GM23248 (cell line): ENCODE data around the gene UIMC1.

Experiments used
- EZH2 ChIP-seq: fragments of 200-600 bp; sonication (generic); IDR thresholded peaks from 2 replicates; pipeline ENCODE4 v1.6.1; 2018; ENCODE audit warnings: antibody characterized with exemption, mild to moderate bottlenecking; ENCODE audit not compliant: insufficient read depth, poor library complexity, severe bottlenecking
- EZH2phosphoT487 ChIP-seq: fragments of 200-600 bp; sonication (generic); IDR thresholded peaks from 2 replicates; pipeline ENCODE4 v1.6.1; 2018; ENCODE audit warnings: antibody characterized with exemption, moderate library complexity, mild to moderate bottlenecking, low read depth; ENCODE audit not compliant: insufficient read depth

GRCh38 chr5:176869501-176870109, 137.0 kb downstream of the UIMC1 start:
- TF ChIP-seq EZH2: no peak
- no peak for TF ChIP-seq EZH2phosphoT487
